K562 (cell line): ENCODE measurements around the gene KMT2C. TPM values are rescaled to one million over a fixed set of nuclear protein-coding genes. Genes with fewer than 3 reads are reported as not detected.

Source experiments
- ARID1B ChIP-seq: fragments of 450-650 bp; IDR thresholded peaks from 2 replicates; pipeline ENCODE4 v1.6.1; 2016; ENCODE audit warnings: antibody characterized with exemption, mild to moderate bottlenecking, inconsistent platforms
- ETS1 ChIP-seq: conservative IDR thresholded peaks from 2 replicates; pipeline ENCODE4 v1.6.1; 2011; ENCODE audit warnings: low read depth, mild to moderate bottlenecking, low read length; ENCODE audit not compliant: control insufficient read depth
- ETV6 ChIP-seq, 3 experiments: fragments of 150-350 bp in 1 of 3; sonication (generic) in 1 of 3; formaldehyde crosslinking in 1 of 3; IDR thresholded peaks; 2 replicates each; pipeline versions ENCODE4 v1.6.1 to v1.8.0; 2014 to 2022; ENCODE audit warnings: borderline replicate concordance in 2 of 3, low read depth in 2 of 3, antibody characterized with exemption in 1 of 3, low read length in 1 of 3, mild to moderate bottlenecking in 1 of 3, missing genetic modification reagents in 1 of 3
- KDM4B ChIP-seq, 2 experiments: fragments of 450-650 bp in 1 of 2; sonication (generic) in 1 of 2; IDR thresholded peaks; 2 replicates each; pipeline ENCODE4 v1.6.1; 2016 to 2017; ENCODE audit warnings: borderline replicate concordance in 2 of 2, antibody characterized with exemption in 1 of 2, low read depth in 1 of 2, mild to moderate bottlenecking in 1 of 2
- L3MBTL2 ChIP-seq: fragments of 450-650 bp; IDR thresholded peaks from 2 replicates; pipeline ENCODE4 v1.6.1; 2016; ENCODE audit warnings: mild to moderate bottlenecking, moderate library complexity
- MTA2 ChIP-seq: fragments of 450-650 bp; IDR thresholded peaks from 2 replicates; pipeline ENCODE4 v1.6.1; 2016; ENCODE audit warnings: low read depth
- MXD1 ChIP-seq: fragments of 250-450 bp; sonication (Bioruptor Pico); IDR thresholded peaks from 2 replicates; pipeline ENCODE4 v1.8.0; 2021; ENCODE audit warnings: borderline replicate concordance, mild to moderate bottlenecking, moderate library complexity; ENCODE audit not compliant: poor library complexity, severe bottlenecking
- NR2F6 ChIP-seq: fragments of 450-650 bp; formaldehyde crosslinking; IDR thresholded peaks from 2 replicates; pipeline ENCODE4 v1.4.0; 2020; ENCODE audit warnings: mild to moderate bottlenecking
- PHF20 ChIP-seq: fragments of 450-650 bp; IDR thresholded peaks from 2 replicates; pipeline ENCODE4 v1.6.1; 2018; ENCODE audit not compliant: partially characterized antibody
- SAP30 ChIP-seq: fragments of 200-600 bp; sonication (generic); IDR thresholded peaks from 2 replicates; pipeline ENCODE4 v1.6.1; 2012; ENCODE audit warnings: borderline replicate concordance, low read depth, mild to moderate bottlenecking, moderate library complexity, low read length, control low read depth, inconsistent platforms; ENCODE audit not compliant: insufficient read depth, poor library complexity, severe bottlenecking
- SIN3A ChIP-seq, 2 experiments: fragments of 150-350 bp in 1 of 2; IDR thresholded peaks; 2 replicates each; pipeline ENCODE4 v1.6.1; 2011 to 2016; ENCODE audit warnings: borderline replicate concordance in 2 of 2, low read depth in 2 of 2, low read length in 2 of 2, mild to moderate bottlenecking in 2 of 2, moderate library complexity in 2 of 2; ENCODE audit not compliant: control insufficient read depth in 1 of 2
- SOX6 ChIP-seq: fragments of 450-650 bp; IDR thresholded peaks from 2 replicates; pipeline ENCODE4 v1.6.1; 2014; ENCODE audit warnings: mild to moderate bottlenecking
- YY1 ChIP-seq, 3 experiments: IDR thresholded peaks; 2 replicates each; pipeline ENCODE4 v1.6.1; 2011; ENCODE audit warnings: low read length in 2 of 3, mild to moderate bottlenecking in 2 of 3, moderate library complexity in 2 of 3, borderline replicate concordance in 1 of 3, control low read depth in 1 of 3, low read depth in 1 of 3; ENCODE audit not compliant: insufficient read depth in 3 of 3, insufficient replicate concordance in 2 of 3, control insufficient read depth in 1 of 3, insufficient read length in 1 of 3; ENCODE audit errors: extremely low read depth in 1 of 3
- ZBED1 ChIP-seq: IDR thresholded peaks from 2 replicates; pipeline ENCODE4 v1.6.1; 2014
- ZNF253 ChIP-seq: fragments of 250-450 bp; sonication (Bioruptor Pico); conservative IDR thresholded peaks from 2 replicates; pipeline ENCODE4 v1.6.1; 2021; ENCODE audit warnings: mild to moderate bottlenecking
- ZNF75A ChIP-seq: fragments of 450-650 bp; formaldehyde crosslinking; IDR thresholded peaks from 2 replicates; pipeline ENCODE4 v1.4.0; 2020; ENCODE audit warnings: mild to moderate bottlenecking
- polyA plus RNA-seq, 8 experiments: library from polyadenylated mRNA; depleted of rRNA in 4 of 8; stranded (reverse) in 5 of 8; unstranded in 3 of 8; fragments of >200 nt; fragmentation: Nextera tagmentation in 2 of 8; fragmentation: Illumina TruSeq in 1 of 8; extraction: Ambion mirVana in 2 of 8; extraction: Trizol in 1 of 8; gene quantifications; 2 replicates each; pipeline versions ENCODE4 v1.2.1 to v1.2.3, GENCODE V29; 2011 to 2014; ENCODE audit warnings: inconsistent platforms in 1 of 8, missing spikeins in 1 of 8
- total RNA-seq, 7 experiments: library from RNA; depleted of rRNA in 6 of 7; stranded (reverse); fragments of >200 nt in 6 of 7; fragmentation: Illumina TruSeq in 2 of 7; extraction: Trizol in 2 of 7; gene quantifications; 2 replicates each; pipeline versions ENCODE4 v1.2.1 to v1.2.3, GENCODE V29; 2011 to 2021; ENCODE audit warnings: low replicate concordance in 1 of 7
- TF ChIP-seq, protein P1 (sequence below): sonication (generic); formaldehyde crosslinking; IDR thresholded peaks from 2 replicates; pipeline ENCODE4 v1.9.0; 2022; ENCODE audit warnings: mild to moderate bottlenecking, missing genetic modification reagents
- TF ChIP-seq, protein P2 (sequence below): sonication (generic); formaldehyde crosslinking; IDR thresholded peaks from 2 replicates; pipeline ENCODE4 v1.8.0; 2023; ENCODE audit warnings: missing genetic modification reagents, mild to moderate bottlenecking, borderline replicate concordance

Gene KMT2C
- total and polyA plus RNA-seq, 9 of the 15 experiments (the other 6 are each of a cell fraction or from before 2014, with no cell fraction given), result 4.9 to 67.8 (median 27.1) TPM

DNA sequence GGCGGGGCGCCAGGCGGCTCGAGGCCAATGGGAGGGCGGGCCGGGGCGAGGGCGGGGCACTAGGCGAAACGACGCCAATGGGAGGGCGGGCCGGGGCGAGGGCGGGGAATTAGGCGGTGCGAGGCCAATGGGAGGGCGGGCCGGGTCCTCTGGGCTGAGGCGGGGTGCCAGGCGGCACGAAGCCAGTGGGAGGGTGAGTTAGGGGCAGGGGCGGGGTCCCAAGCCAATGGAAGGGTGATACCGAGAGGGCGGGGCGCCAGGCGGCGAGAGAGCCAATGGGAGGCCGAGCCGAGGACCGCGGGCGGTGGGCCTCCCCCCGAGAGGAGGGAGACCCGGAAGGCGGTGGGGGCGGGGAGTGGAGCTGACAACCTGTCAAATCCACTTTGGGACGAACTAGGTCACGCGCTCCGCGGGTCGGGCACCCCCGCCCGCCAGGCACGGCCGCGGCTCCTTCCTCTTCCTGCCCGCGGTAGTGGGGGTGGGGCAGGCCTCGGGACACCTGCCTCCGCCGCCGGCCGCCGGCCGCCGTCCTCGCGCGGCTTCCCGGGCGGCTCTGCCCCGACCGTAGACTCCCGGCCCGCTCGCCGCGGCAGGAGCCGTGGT, 28.0 kb upstream of the KMT2C start (continued):
- TF ChIP-seq L3MBTL2, result 0 out of 2 replicates have a peak, but pooled peaks have one; percentile 87
- peak; percentile 81; the same call in 1 of the 2 replicates for TF ChIP-seq ETS1
- TF ChIP-seq NR2F6, result 0 out of 2 replicates have a peak, but pooled peaks have one; percentile 57
- TF ChIP-seq ETV6 (IDR thresholded peaks at IDR 0.05; ENCODE audit: borderline replicate concordance in 1 of 2, low read depth in 2 of 2, low read length in 1 of 2), result peak; percentile 1 to 18; a peak in 1 of 4 replicates
- no peak for TF ChIP-seq ETV6 (CRISPR knock-in tag; IDR thresholded peaks at IDR 0.05; ENCODE audit: borderline replicate concordance)
- no peak for TF ChIP-seq ARID1B
- TF ChIP-seq, protein P1, sequence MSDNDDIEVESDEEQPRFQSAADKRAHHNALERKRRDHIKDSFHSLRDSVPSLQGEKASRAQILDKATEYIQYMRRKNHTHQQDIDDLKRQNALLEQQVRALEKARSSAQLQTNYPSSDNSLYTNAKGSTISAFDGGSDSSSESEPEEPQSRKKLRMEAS (CRISPR knock-in tag), result peak; percentile 59; the same call in 1 of the 2 replicates
- TF ChIP-seq ZBED1, result peak; percentile 10; the same call in 1 of the 2 replicates
- TF ChIP-seq MTA2, result no peak
- TF ChIP-seq ZNF253 (CRISPR knock-in tag), result no peak
- peak in 1 of 2 experiments; percentile 99; a peak in 2 of 4 replicates for TF ChIP-seq KDM4B (IDR thresholded peaks at IDR 0.05; ENCODE audit: borderline replicate concordance in 2 of 2, low read depth in 1 of 2)
- TF ChIP-seq MXD1, result peak; percentile 33
- TF ChIP-seq, protein P2, sequence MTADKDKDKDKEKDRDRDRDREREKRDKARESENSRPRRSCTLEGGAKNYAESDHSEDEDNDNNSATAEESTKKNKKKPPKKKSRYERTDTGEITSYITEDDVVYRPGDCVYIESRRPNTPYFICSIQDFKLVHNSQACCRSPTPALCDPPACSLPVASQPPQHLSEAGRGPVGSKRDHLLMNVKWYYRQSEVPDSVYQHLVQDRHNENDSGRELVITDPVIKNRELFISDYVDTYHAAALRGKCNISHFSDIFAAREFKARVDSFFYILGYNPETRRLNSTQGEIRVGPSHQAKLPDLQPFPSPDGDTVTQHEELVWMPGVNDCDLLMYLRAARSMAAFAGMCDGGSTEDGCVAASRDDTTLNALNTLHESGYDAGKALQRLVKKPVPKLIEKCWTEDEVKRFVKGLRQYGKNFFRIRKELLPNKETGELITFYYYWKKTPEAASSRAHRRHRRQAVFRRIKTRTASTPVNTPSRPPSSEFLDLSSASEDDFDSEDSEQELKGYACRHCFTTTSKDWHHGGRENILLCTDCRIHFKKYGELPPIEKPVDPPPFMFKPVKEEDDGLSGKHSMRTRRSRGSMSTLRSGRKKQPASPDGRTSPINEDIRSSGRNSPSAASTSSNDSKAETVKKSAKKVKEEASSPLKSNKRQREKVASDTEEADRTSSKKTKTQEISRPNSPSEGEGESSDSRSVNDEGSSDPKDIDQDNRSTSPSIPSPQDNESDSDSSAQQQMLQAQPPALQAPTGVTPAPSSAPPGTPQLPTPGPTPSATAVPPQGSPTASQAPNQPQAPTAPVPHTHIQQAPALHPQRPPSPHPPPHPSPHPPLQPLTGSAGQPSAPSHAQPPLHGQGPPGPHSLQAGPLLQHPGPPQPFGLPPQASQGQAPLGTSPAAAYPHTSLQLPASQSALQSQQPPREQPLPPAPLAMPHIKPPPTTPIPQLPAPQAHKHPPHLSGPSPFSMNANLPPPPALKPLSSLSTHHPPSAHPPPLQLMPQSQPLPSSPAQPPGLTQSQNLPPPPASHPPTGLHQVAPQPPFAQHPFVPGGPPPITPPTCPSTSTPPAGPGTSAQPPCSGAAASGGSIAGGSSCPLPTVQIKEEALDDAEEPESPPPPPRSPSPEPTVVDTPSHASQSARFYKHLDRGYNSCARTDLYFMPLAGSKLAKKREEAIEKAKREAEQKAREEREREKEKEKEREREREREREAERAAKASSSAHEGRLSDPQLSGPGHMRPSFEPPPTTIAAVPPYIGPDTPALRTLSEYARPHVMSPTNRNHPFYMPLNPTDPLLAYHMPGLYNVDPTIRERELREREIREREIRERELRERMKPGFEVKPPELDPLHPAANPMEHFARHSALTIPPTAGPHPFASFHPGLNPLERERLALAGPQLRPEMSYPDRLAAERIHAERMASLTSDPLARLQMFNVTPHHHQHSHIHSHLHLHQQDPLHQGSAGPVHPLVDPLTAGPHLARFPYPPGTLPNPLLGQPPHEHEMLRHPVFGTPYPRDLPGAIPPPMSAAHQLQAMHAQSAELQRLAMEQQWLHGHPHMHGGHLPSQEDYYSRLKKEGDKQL (CRISPR knock-in tag), result no peak
- TF ChIP-seq SAP30, result peak; percentile 77
- no peak for TF ChIP-seq PHF20
- no peak; the same call in 1 of the 2 replicates for TF ChIP-seq ZNF75A (CRISPR knock-in tag)
- peak in 1 of 3 experiments; percentile 15 for TF ChIP-seq YY1 (IDR thresholded peaks at IDR 0.05; ENCODE audit: borderline replicate concordance in 1 of 3, control insufficient read depth in 1 of 3, extremely low read depth in 1 of 3, insufficient read depth in 3 of 3, insufficient read length in 1 of 3, insufficient replicate concordance in 2 of 3, low read depth in 1 of 3, low read length in 2 of 3)
- peak; percentile 80 for TF ChIP-seq SOX6
- TF ChIP-seq SIN3A (IDR thresholded peaks at IDR 0.05; ENCODE audit: borderline replicate concordance in 2 of 2, control insufficient read depth in 1 of 2, low read depth in 2 of 2, low read length in 2 of 2), result peak; percentile 70 to 90; a peak in 2 of 4 replicates
